Spleen (tissue), 11 donors: ENCODE measurements around the gene NR1I3. TPM values are rescaled to one million over a fixed set of nuclear protein-coding genes. Genes with fewer than 3 reads are reported as not detected.
A peak's percentile ranks its signal among the peaks of the same experiment; 100 is the strongest.

Experiments used
- DNase-seq: peaks from one replicate; pipeline ENCODE4 v3.0.0-alpha.2; 2020
- H3K27ac ChIP-seq, 8 donors: fragments of 200-600 bp; sonication (generic) in 7 of 8; 1 replicate in 4 of 8; 2 replicates in 4 of 8; pipeline versions ENCODE4 v1.5.0 to v1.8.0; 2016 to 2021; ENCODE audit warnings: inconsistent platforms in 4 of 8, mild to moderate bottlenecking in 4 of 8, moderate library complexity in 1 of 8
- H3K27me3 ChIP-seq, 7 donors: fragments of 200-600 bp; sonication (generic) in 6 of 7; replicated peaks in 1 of 7; 1 replicate in 4 of 7; 2 replicates in 3 of 7; pipeline versions ENCODE4 v1.5.0 to v1.8.0; 2016 to 2021; ENCODE audit warnings: inconsistent platforms in 3 of 7, mild to moderate bottlenecking in 1 of 7
- H3K36me3 ChIP-seq, 6 donors: fragments of 200-600 bp; sonication (generic) in 5 of 6; 1 replicate in 4 of 6; 2 replicates in 2 of 6; pipeline versions ENCODE4 v1.5.0 to v1.8.0; 2016 to 2021; ENCODE audit warnings: inconsistent platforms in 2 of 6
- H3K4me1 ChIP-seq, 6 donors: fragments of 200-600 bp; sonication (generic) in 5 of 6; 1 replicate in 3 of 6; 2 replicates in 3 of 6; pipeline versions ENCODE4 v1.5.0 to v1.8.0; 2016 to 2021; ENCODE audit warnings: inconsistent platforms in 3 of 6
- H3K4me3 ChIP-seq, 8 donors: fragments of 200-600 bp; sonication (generic) in 7 of 8; 1 replicate in 4 of 8; 2 replicates in 4 of 8; pipeline versions ENCODE4 v1.5.0 to v1.8.0; 2016 to 2021; ENCODE audit warnings: inconsistent platforms in 4 of 8, mild to moderate bottlenecking in 4 of 8, moderate library complexity in 2 of 8
- H3K9me3 ChIP-seq, 8 donors: fragments of 200-600 bp; sonication (generic) in 7 of 8; 1 replicate in 4 of 8; 2 replicates in 4 of 8; pipeline versions ENCODE4 v1.5.0 to v1.8.0; 2016 to 2021; ENCODE audit warnings: inconsistent platforms in 4 of 8
- CTCF ChIP-seq, 11 experiments: fragments of 200-600 bp in 7 of 11; fragments of 450-650 bp in 4 of 11; sonication (generic) in 4 of 11; IDR thresholded peaks in 8 of 11; conservative IDR thresholded peaks in 3 of 11; 1 replicate in 7 of 11; 2 replicates in 4 of 11; pipeline versions ENCODE4 v1.4.0 to v1.8.0; 2016 to 2021; ENCODE audit warnings: antibody characterized with exemption in 11 of 11, inconsistent platforms in 4 of 11, mild to moderate bottlenecking in 1 of 11
- POLR2A ChIP-seq, 3 donors: fragments of 450-650 bp; IDR thresholded peaks; one replicate each; pipeline ENCODE4 v1.5.1; 2017; ENCODE audit warnings: antibody characterized with exemption in 3 of 3, mild to moderate bottlenecking in 1 of 3
- POLR2AphosphoS5 ChIP-seq, 3 donors: sonication (generic); formaldehyde crosslinking; IDR thresholded peaks; one replicate each; pipeline ENCODE4 v1.5.1; 2017; ENCODE audit warnings: antibody characterized with exemption in 3 of 3
- WGBS, 5 donors: extraction: QIAGEN DNeasy Blood & Tissue Kit in 3 of 5; methylation state at CpG; one replicate each; pipeline versions ENCODE4 v1.1.5 to v1.1.7; 2013 to 2018; 5-methylcytosine and 5-hydroxymethylcytosine counted together
- intact Hi-C: fragments of 100-400 bp; cut with DNase I; formaldehyde crosslinking; loops from one replicate; pipeline ENCODE4 v1.15.0; 2023; ENCODE audit warnings: low total_unique reads
- microRNA-seq, 3 donors: library from miRNA; unstranded; fragments of <30 nt; microRNA quantifications; one replicate each; pipeline versions ENCODE4 to v1.1.0, GENCODE V29; 2019 to 2020
- polyA plus RNA-seq, 3 donors: library from polyadenylated mRNA; stranded (reverse); fragments of 200-250 nt; gene quantifications; one replicate each; pipeline ENCODE4 v1.2.1, GENCODE V29; 2013
- total RNA-seq, 7 donors: library from RNA; depleted of rRNA in 3 of 7; stranded (reverse); fragments of >200 nt in 3 of 7; fragmentation: NEBNext Ultra II Directional in 4 of 7; extraction: Animal tissue kit (Norgen Biotek cat#: 25700) in 4 of 7; gene quantifications; one replicate each; pipeline versions ENCODE4 v1.1.0 to v1.2.1, GENCODE V29; 2016 to 2021
- donor health status: healthy with polysubstance abuse.
- donor health status: DM: no; HTN: no; CAD: no; lungs with moderate emphysema.
- donor health status: DM: no; HTN: no; CAD: no.
- donor health status: Bipolar disorder and iron deficiency.
- donor health status: healthy.
- donor health status: DM: no; HTN: no; CAD: no.
- donor health status: DM: yes; HTN: yes; CAD: no.

NR1I3 gene
- total and polyA plus RNA-seq, 10 donors, result 0.06 to 0.11 TPM; not detected in 8

GRCh38 chr1:161180639-161181038 lies 57.4 kb downstream of the NR1I3 start:
- intact Hi-C loops, result no loop called here
- WGBS, 5 donors, result 41 to 83% (median 67%) methylated on average over 1 of the region's 1 CpG
- peaks cover 48 to 90% (median 76%) of the 10 kb centered on the region in 6 donors for H3K4me1 ChIP-seq
- H3K4me3 ChIP-seq, result no peak overlapping the region
- H3K36me3 ChIP-seq, result peaks cover 0 to 5% (median 2%) of the 10 kb centered on the region in 6 donors
- H3K27ac ChIP-seq, result peak overlapping the region in 4 of 8 donors; percentile 22 to 92 (median 92)
- DNase-seq, result no peak
- H3K9me3 ChIP-seq, result no peaks in the 10 kb centered on the region
- peak in 4 of 11 experiments; percentile 26 to 51 (median 38) for TF ChIP-seq CTCF (IDR thresholded peaks at IDR 0.05 in 8 of 11, conservative IDR thresholded peaks at IDR 0.05 in 3 of 11)
- TF ChIP-seq POLR2AphosphoS5 (IDR thresholded peaks at IDR 0.05), result no peak
- no peaks in the 10 kb centered on the region for H3K27me3 ChIP-seq

- Histone ChIP-seq H3K27ac (no peak overlapping the region), H3K27me3 (no peaks in the 10 kb centered on the region), H3K36me3 (peaks cover 0 to 15% (median 11%) of the 10 kb centered on the region in 6 donors), H3K4me1 (peaks cover 44 to 90% (median 76%) of the 10 kb centered on the region in 6 donors), H3K4me3 (no peak overlapping the region), H3K9me3 (no peaks in the 10 kb centered on the region)
- WGBS, 5 donors, result 94 to 100% (median 97%) methylated on average over 3 of the region's 3 CpGs
- intact Hi-C loops, result no loop called here
- DNase-seq, result no peak
- TF ChIP-seq CTCF (IDR thresholded peaks at IDR 0.05 in 8 of 11, conservative IDR thresholded peaks at IDR 0.05 in 3 of 11) (no peak), POLR2AphosphoS5 (IDR thresholded peaks at IDR 0.05) (no peak), POLR2A (IDR thresholded peaks at IDR 0.05) (no peak)
Measured at GRCh38 chr1:161179698-161180097, 58.3 kb downstream of the NR1I3 start.

Small RNAs within 50 kb of the gene (microRNA-seq; reads per million reads assigned to microRNA genes)
- gene MIR5187, result 0.57 to 2.5 (median 1.4) reads per million in 3 donors

Other genes starting within 250 kb of the NR1I3 start
- 10 to 100 TPM; 46.7 to 77.2 (median 56.8) TPM for gene F11R, start 217.1 kb downstream of the NR1I3 start, total RNA-seq
- gene F11R, start 217.1 kb downstream of the NR1I3 start, polyA plus RNA-seq, result 10 to 100 TPM in 1 of 3 donors, 1 to 10 TPM in 2; 6.4 to 16.5 (median 8.4) TPM
- 10 to 100 TPM; 24.3 to 31.9 (median 29.7) TPM for gene TSTD1, start 199.2 kb downstream of the NR1I3 start, total RNA-seq
- 100 to 1,000 TPM in 1 of 3 donors, 10 to 100 TPM in 2; 87.6 to 141 (median 94.2) TPM for gene TSTD1, start 199.2 kb downstream of the NR1I3 start, polyA plus RNA-seq
- gene USF1, start 192.2 kb downstream of the NR1I3 start, total RNA-seq, result 100 to 1,000 TPM; 113 to 158 (median 123) TPM
- gene USF1, start 192.2 kb downstream of the NR1I3 start, polyA plus RNA-seq, result 100 to 1,000 TPM; 132 to 339 (median 228) TPM
- 100 to 1,000 TPM; 103 to 145 (median 129) TPM for gene ARHGAP30, start 168.3 kb downstream of the NR1I3 start, total RNA-seq
- 10 to 100 TPM; 28.8 to 81.5 (median 31.1) TPM for gene ARHGAP30, start 168.3 kb downstream of the NR1I3 start, polyA plus RNA-seq
- gene NECTIN4, start 148.6 kb downstream of the NR1I3 start, total RNA-seq, result not detected
- gene NECTIN4, start 148.6 kb downstream of the NR1I3 start, polyA plus RNA-seq, result under 1 TPM; 0.03 to 0.06 (median 0.04) TPM
- 1 to 10 TPM; 1.1 to 2.1 (median 1.3) TPM for gene KLHDC9, start 139.8 kb downstream of the NR1I3 start, total RNA-seq
- 1 to 10 TPM; 1.9 to 3.9 (median 3.2) TPM for gene KLHDC9, start 139.8 kb downstream of the NR1I3 start, polyA plus RNA-seq
- gene PFDN2, start 120.2 kb downstream of the NR1I3 start, total RNA-seq, result 10 to 100 TPM; 14.9 to 49.4 (median 38.5) TPM
- gene PFDN2, start 120.2 kb downstream of the NR1I3 start, polyA plus RNA-seq, result 100 to 1,000 TPM; 122 to 140 (median 133) TPM
- 10 to 100 TPM; 29.4 to 48.2 (median 43.6) TPM for gene NIT1, start 120.1 kb downstream of the NR1I3 start, total RNA-seq
- gene NIT1, start 120.1 kb downstream of the NR1I3 start, polyA plus RNA-seq, result 10 to 100 TPM; 27.7 to 36.9 (median 31.5) TPM
- gene DEDD, start 105.5 kb downstream of the NR1I3 start, total RNA-seq, result 10 to 100 TPM; 28.7 to 49.1 (median 38.2) TPM
- 10 to 100 TPM; 15.9 to 18.5 (median 17.7) TPM for gene DEDD, start 105.5 kb downstream of the NR1I3 start, polyA plus RNA-seq
- 10 to 100 TPM; 62.8 to 76.3 (median 71.2) TPM for gene UFC1, start 84.2 kb downstream of the NR1I3 start, total RNA-seq
- 100 to 1,000 TPM; 114 to 130 (median 119) TPM for gene UFC1, start 84.2 kb downstream of the NR1I3 start, polyA plus RNA-seq
- 10 to 100 TPM; 25.3 to 33.0 (median 29.4) TPM for gene USP21, start 78.7 kb downstream of the NR1I3 start, total RNA-seq
- 10 to 100 TPM; 17.9 to 26.1 (median 24.4) TPM for gene USP21, start 78.7 kb downstream of the NR1I3 start, polyA plus RNA-seq
- 10 to 100 TPM; 25.5 to 41.3 (median 35.6) TPM for gene PPOX, start 71.8 kb downstream of the NR1I3 start, total RNA-seq
- 10 to 100 TPM; 33.5 to 74.7 (median 44.5) TPM for gene PPOX, start 71.8 kb downstream of the NR1I3 start, polyA plus RNA-seq
- gene B4GALT3, start 60.7 kb downstream of the NR1I3 start, total RNA-seq, result 10 to 100 TPM; 29.2 to 52.8 (median 35.6) TPM
- gene B4GALT3, start 60.7 kb downstream of the NR1I3 start, polyA plus RNA-seq, result 10 to 100 TPM; 21.0 to 41.3 (median 31.8) TPM
- 10 to 100 TPM in 4 of 7 donors, 1 to 10 TPM in 3; 1.1 to 37.8 (median 11.0) TPM for gene ADAMTS4, start 39.1 kb downstream of the NR1I3 start, total RNA-seq
- gene ADAMTS4, start 39.1 kb downstream of the NR1I3 start, polyA plus RNA-seq, result 1 to 10 TPM in 1 of 3 donors, under 1 TPM in 2; 0.26 to 1.2 (median 0.91) TPM
- 100 to 1,000 TPM in 1 of 7 donors, 10 to 100 TPM in 6; 76.5 to 110 (median 88.0) TPM for gene NDUFS2, start 35.8 kb downstream of the NR1I3 start, total RNA-seq
- gene NDUFS2, start 35.8 kb downstream of the NR1I3 start, polyA plus RNA-seq, result 10 to 100 TPM; 27.0 to 44.7 (median 34.1) TPM
- 100 to 1,000 TPM; 167 to 402 (median 268) TPM for gene FCER1G, start 22.9 kb downstream of the NR1I3 start, total RNA-seq
- gene FCER1G, start 22.9 kb downstream of the NR1I3 start, polyA plus RNA-seq, result 100 to 1,000 TPM; 148 to 236 (median 202) TPM
- gene APOA2, start 14.6 kb downstream of the NR1I3 start, total RNA-seq, result not detected
- gene APOA2, start 14.6 kb downstream of the NR1I3 start, polyA plus RNA-seq, result under 1 TPM in 1 of 3 donors, not detected in 2; 0.29 TPM
- gene TOMM40L, start 12.1 kb downstream of the NR1I3 start, total RNA-seq, result 10 to 100 TPM in 5 of 7 donors, 1 to 10 TPM in 2; 8.3 to 15.3 (median 10.7) TPM
- 1 to 10 TPM; 6.2 to 8.9 (median 6.5) TPM for gene TOMM40L, start 12.1 kb downstream of the NR1I3 start, polyA plus RNA-seq
- under 1 TPM in 2 of 7 donors, not detected in 5; 0.20 to 0.26 TPM for gene PCP4L1, start 20.5 kb upstream of the NR1I3 start, total RNA-seq
- gene PCP4L1, start 20.5 kb upstream of the NR1I3 start, polyA plus RNA-seq, result under 1 TPM in 2 of 3 donors, not detected in 1; 0.19 to 0.20 TPM
- 10 to 100 TPM in 1 of 7 donors, 1 to 10 TPM in 6; 3.9 to 11.9 (median 7.1) TPM for gene MPZ, start 71.8 kb upstream of the NR1I3 start, total RNA-seq
- gene MPZ, start 71.8 kb upstream of the NR1I3 start, polyA plus RNA-seq, result 1 to 10 TPM; 1.5 to 9.4 (median 2.1) TPM
- gene SDHC, start 76.2 kb upstream of the NR1I3 start, total RNA-seq, result 100 to 1,000 TPM in 6 of 7 donors, 10 to 100 TPM in 1; 95.6 to 170 (median 147) TPM
- 100 to 1,000 TPM in 1 of 3 donors, 10 to 100 TPM in 2; 57.0 to 131 (median 87.9) TPM for gene SDHC, start 76.2 kb upstream of the NR1I3 start, polyA plus RNA-seq
- not detected for gene CFAP126, start 129.7 kb upstream of the NR1I3 start, total RNA-seq
- not detected for gene CFAP126, start 129.7 kb upstream of the NR1I3 start, polyA plus RNA-seq